LHCN-M2 (cell line): ENCODE results near the gene FBXL16. TPM values are rescaled to one million over a fixed set of nuclear protein-coding genes. Genes with fewer than 3 reads are reported as not detected.
"Not testable (repeated sequence)": the region's sequence is repeated elsewhere in the genome, so short reads cannot be mapped to it uniquely, and the experiment has no call there.

ENCODE experiments used
- DNase-seq: peaks from one replicate; pipeline ENCODE4 v3.0.0-alpha.2; 2012; ENCODE audit warnings: low read depth
- polyA plus RNA-seq: library from polyadenylated mRNA; unstranded; fragments of >200 nt; gene quantifications from one replicate; pipeline ENCODE4 v1.2.1, GENCODE V29; 2012; ENCODE audit warnings: missing spikeins
- total RNA-seq: library from RNA; depleted of rRNA; stranded (reverse); fragments of >200 nt; gene quantifications from 2 replicates; pipeline ENCODE4 v1.2.3, GENCODE V29; 2014; rRNA removed

The FBXL16 gene, protein sequence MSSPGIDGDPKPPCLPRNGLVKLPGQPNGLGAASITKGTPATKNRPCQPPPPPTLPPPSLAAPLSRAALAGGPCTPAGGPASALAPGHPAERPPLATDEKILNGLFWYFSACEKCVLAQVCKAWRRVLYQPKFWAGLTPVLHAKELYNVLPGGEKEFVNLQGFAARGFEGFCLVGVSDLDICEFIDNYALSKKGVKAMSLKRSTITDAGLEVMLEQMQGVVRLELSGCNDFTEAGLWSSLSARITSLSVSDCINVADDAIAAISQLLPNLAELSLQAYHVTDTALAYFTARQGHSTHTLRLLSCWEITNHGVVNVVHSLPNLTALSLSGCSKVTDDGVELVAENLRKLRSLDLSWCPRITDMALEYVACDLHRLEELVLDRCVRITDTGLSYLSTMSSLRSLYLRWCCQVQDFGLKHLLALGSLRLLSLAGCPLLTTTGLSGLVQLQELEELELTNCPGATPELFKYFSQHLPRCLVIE
- 0.13 TPM in 1 of 2 replicates, not detected in the other for total RNA-seq
- 0.13 TPM for polyA plus RNA-seq

DNA sequence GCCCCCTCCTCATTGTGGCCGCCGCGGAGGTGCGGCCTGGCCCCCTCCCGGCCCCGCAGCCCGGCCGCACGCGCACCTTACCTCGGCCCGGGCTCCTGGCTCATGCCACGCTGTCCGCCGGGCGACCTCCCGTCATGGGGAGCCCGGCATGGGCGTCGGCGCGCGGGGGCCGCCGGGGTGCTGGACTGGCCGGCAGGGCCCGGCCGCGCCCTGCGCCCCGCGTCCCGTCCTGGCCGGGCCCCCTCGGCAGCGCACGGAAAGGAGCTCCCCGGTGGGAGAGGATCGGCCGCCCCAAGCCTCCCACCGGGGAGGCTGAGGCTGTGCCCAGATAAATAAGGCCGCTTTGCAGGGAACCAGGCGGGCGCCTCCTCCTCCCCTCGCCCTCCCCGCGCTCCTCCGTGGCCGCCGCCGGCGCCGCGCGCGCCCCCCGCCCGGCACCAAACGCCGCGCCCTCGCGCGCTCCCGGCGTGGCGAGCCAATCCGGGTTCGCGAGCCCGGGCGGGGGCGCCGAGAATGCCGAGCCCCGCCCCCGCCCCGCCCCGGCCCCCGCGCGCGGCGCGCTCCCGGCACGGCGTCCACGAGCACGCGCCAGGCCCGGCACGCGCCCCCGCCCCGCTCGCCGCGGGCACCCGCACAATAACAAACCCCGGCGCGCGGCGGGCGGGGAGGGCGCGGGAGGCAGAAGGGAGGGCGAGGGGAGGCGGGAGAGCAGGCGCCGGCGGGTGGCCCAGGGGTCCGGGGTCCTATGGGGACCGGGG, at the start of gene FBXL16:
Gene FBXL16 (minus strand): TSS at position 371 of the 758 bp plus-strand sequence. CDS start 8,396 bp downstream, outside the sequence.
- no peak for DNase-seq

- DNase-seq = no peak
These were observed 49.1 kb upstream of the FBXL16 start for GRCh38 chr16:754656-755055.

GRCh38 chr16:754121-754607, 48.6 kb upstream of the FBXL16 start:
- DNase-seq = not testable (repeated sequence)

GRCh38 chr16:752007-752312, 46.4 kb upstream of the FBXL16 start:
- DNase-seq = no peak

GRCh38 chr16:751152-752006, 45.8 kb upstream of the FBXL16 start:
- no peak for DNase-seq

- no peak for DNase-seq
These were observed 44.9 kb upstream of the FBXL16 start for GRCh38 chr16:750485-750884.

- peak; percentile 54 for DNase-seq
These were observed 43.4 kb upstream of the FBXL16 start for GRCh38 chr16:749010-749409.

- no peak for DNase-seq
These were observed 42.6 kb upstream of the FBXL16 start for GRCh38 chr16:747978-748746.

GRCh38 chr16:746637-747036, 41.0 kb upstream of the FBXL16 start:
- DNase-seq = no peak

- DNase-seq = no peak
These were observed 40.1 kb upstream of the FBXL16 start for GRCh38 chr16:745739-746138.

GRCh38 chr16:743794-744500, 38.3 kb upstream of the FBXL16 start:
- DNase-seq = no peak

DNA sequence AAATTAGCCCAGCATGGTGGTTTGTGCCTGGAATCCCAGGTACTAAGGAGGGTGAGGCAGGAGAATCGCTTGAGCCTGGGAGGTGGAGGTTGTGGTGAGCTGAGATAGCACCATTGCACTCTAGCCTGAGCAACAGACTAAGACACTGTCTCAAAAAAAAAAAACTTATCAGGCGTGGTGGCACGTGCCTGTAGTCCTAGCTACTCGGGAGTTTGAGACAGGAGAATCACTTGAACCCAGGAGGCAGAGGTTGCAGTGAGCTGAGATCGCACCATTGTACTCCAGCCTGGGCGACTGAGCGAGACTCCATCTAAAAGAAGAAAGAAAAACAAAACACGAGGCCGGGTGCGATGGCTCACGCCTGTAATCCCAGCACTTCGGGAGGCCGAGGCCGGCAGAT, 37.3 kb upstream of the FBXL16 start:
- not testable (repeated sequence) for DNase-seq

DNA sequence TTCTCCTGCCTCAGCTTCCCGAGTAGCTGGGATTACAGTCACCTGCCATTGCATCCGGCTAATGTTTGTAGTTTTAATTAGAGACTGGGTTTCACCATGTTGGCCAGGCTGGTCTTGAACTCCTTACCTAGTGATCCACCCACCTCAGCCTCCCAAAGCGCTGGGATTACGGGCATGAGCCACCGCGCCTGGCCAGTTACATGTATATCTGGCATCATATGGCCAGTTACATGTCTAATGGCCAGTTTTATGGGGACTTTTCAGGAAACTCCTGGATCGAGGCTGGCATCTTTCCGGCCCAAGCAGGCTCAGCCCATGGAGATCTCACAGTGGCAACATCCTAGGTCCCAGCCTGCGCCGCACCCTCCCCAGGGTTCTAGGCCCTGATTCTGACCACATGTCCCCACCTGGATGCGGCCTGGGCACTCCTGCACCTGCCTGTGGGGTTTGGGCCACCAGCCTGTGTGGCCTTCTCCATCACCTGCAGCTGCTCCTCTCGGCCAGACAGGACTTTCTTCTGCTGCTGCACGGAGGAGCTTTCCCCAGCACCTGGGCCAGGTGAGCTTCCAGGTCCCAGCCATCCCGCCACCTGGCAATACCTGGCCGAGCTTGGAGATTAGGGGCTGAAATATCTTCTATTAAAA, 36.5 kb upstream of the FBXL16 start:
- no peak for DNase-seq

DNA sequence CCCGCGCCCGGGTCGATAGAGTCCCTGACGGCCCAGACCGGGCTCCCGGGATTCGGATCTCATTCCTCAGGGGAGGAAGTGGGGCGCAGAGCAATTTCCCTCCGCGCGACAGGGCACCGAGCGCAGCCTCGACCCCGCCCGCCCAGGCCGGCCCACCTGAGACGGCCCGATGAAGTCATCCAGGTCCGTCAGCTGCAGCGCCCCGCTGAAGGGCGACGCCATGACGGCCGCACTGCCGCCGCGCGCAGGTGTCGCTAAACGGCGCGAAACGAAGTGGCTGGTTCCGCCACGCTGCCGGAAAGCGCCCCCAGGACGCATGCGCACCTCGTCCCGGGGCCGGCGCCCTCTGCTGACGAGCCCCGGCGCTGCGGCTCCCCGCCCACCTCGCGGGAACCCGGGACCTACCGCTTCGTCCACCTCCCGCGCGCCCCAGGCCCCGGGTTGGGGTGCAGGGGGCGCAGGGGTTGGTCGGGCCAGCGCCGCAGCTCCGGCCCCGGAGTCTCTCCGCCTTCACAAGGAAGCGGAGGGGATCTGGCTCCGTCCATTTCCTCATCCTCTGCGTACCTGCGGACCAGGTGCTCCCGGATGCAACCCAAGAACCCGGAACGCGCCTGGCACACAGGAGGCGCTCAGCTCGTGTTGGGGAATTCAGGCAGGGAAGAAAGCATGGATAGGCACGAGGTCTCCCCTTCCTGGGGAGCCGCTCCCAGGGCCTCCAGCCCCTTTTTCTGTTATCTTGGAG, 35.3 kb upstream of the FBXL16 start, which contains the start of gene CIAO3:
Gene CIAO3 (minus strand): TSS at position 234 of the 742 bp plus-strand sequence. CDS start 12 bp downstream, at position 222.
- DNase-seq = peak; percentile 84

DNA sequence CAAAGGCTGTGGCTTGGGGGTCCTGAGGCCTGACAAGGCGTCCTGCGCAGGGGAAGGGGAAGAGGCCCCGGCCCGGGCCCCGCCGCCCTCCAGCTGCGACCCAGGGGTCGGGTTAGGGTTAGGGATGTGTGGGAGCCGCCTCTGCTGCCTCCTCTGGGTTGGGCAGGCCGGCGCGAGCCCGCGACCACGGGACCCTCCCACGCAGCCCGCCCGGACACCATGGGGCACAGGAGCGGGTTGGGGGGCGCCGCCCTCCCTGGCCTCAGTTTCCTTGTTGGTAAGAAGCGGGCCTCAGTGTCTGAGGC, 34.8 kb upstream of the FBXL16 start:
- DNase-seq = no peak

- no peak for DNase-seq
These were observed 34.2 kb upstream of the FBXL16 start for GRCh38 chr16:739560-740458.

- no peak for DNase-seq
These were observed 31.4 kb upstream of the FBXL16 start for GRCh38 chr16:736936-737481.
